ENCODE data around the gene ARHGEF16. TPM values are rescaled to one million over a fixed set of nuclear protein-coding genes. Genes with fewer than 3 reads are reported as not detected.

ARHGEF16 gene
- total RNA-seq, 1 donor from 2014 or later, result 19.9 TPM

GRCh38 chr1:3423245-3423829 is 31.1 kb upstream of the ARHGEF16 start:
- ATAC-seq, result peak; percentile 21

- peak; percentile 4 for ATAC-seq
These were observed 30.4 kb upstream of the ARHGEF16 start for GRCh38 chr1:3423896-3424611.

- ATAC-seq, result no peak
These were observed 28.8 kb upstream of the ARHGEF16 start for GRCh38 chr1:3425486-3426215.

GRCh38 chr1:3426956-3427535 is 27.4 kb upstream of the ARHGEF16 start:
- ATAC-seq, result no peak

- ATAC-seq, result no peak
These were observed 26.5 kb upstream of the ARHGEF16 start for GRCh38 chr1:3427711-3428704.

- no peak for ATAC-seq
These were observed 25.6 kb upstream of the ARHGEF16 start for GRCh38 chr1:3428899-3429298.

- no peak for ATAC-seq
These were observed 25.1 kb upstream of the ARHGEF16 start for GRCh38 chr1:3429320-3429719.

GRCh38 chr1:3429766-3430165 is 24.7 kb upstream of the ARHGEF16 start:
- ATAC-seq, result no peak

- ATAC-seq, result no peak
These were observed 24.1 kb upstream of the ARHGEF16 start for GRCh38 chr1:3430406-3430805.

- ATAC-seq, result no peak
These were observed 23.6 kb upstream of the ARHGEF16 start for GRCh38 chr1:3430820-3431219.

- ATAC-seq, result no peak
These were observed 23.2 kb upstream of the ARHGEF16 start for GRCh38 chr1:3431266-3431665.

GRCh38 chr1:3431686-3432085 is 22.8 kb upstream of the ARHGEF16 start:
- ATAC-seq, result no peak

- no peak for ATAC-seq
These were observed 22.2 kb upstream of the ARHGEF16 start for GRCh38 chr1:3432306-3432705.

GRCh38 chr1:3433076-3433475 is 21.4 kb upstream of the ARHGEF16 start:
- no peak for ATAC-seq

GRCh38 chr1:3433596-3434320 is 20.7 kb upstream of the ARHGEF16 start:
- ATAC-seq, result no peak

GRCh38 chr1:3434406-3435110 is 19.9 kb upstream of the ARHGEF16 start:
- no peak for ATAC-seq

GRCh38 chr1:3435666-3436065 is 18.8 kb upstream of the ARHGEF16 start:
- no peak for ATAC-seq

GRCh38 chr1:3436451-3436850 is 18.0 kb upstream of the ARHGEF16 start:
- ATAC-seq, result no peak

GRCh38 chr1:3436901-3437300 is 17.6 kb upstream of the ARHGEF16 start:
- no peak for ATAC-seq

- no peak for ATAC-seq
These were observed 15.7 kb upstream of the ARHGEF16 start for GRCh38 chr1:3438661-3439180.
